HepG2 (cell line): ENCODE measurements around the gene CTPS2.

Experiments used
- CTCF ChIP-seq: sonication (generic); formaldehyde crosslinking; IDR thresholded peaks from 2 replicates; pipeline ENCODE4 v1.5.0; 2020; ENCODE audit warnings: mild to moderate bottlenecking, missing genetic modification reagents, moderate library complexity
- EP300 ChIP-seq, 3 experiments: sonication (generic) in 1 of 3; formaldehyde crosslinking in 1 of 3; IDR thresholded peaks; 2 replicates each; pipeline versions ENCODE4 v1.5.1 to v1.6.1; 2011 to 2020; ENCODE audit warnings: low read depth in 2 of 3, low read length in 2 of 3, borderline replicate concordance in 1 of 3, improper control_type of control experiment in 1 of 3, mild to moderate bottlenecking in 1 of 3, missing genetic modification reagents in 1 of 3, moderate library complexity in 1 of 3
- MAX ChIP-seq: IDR thresholded peaks from 2 replicates; pipeline ENCODE4 v1.6.1; 2012; ENCODE audit warnings: inconsistent platforms
- RAD21 ChIP-seq: fragments of 450-650 bp; formaldehyde crosslinking; IDR thresholded peaks from 2 replicates; pipeline ENCODE4 v1.5.0; 2020; ENCODE audit warnings: mild to moderate bottlenecking
- SP1 ChIP-seq, 2 experiments: fragments of 450-650 bp in 1 of 2; sonication (generic) in 1 of 2; formaldehyde crosslinking in 1 of 2; IDR thresholded peaks; 2 replicates each; pipeline versions ENCODE4 v1.4.0 to v1.6.1; 2016 to 2020; ENCODE audit warnings: missing genetic modification reagents in 1 of 2

GRCh38 chrX:16558489-16558888, 154.0 kb downstream of the CTPS2 start:
- no peak for TF ChIP-seq MAX
- TF ChIP-seq CTCF (CRISPR knock-in tag), result no peak
- no peak for TF ChIP-seq EP300 (IDR thresholded peaks at IDR 0.05; ENCODE audit: low read depth in 2 of 2, low read length in 2 of 2)
- TF ChIP-seq EP300 (CRISPR knock-in tag; IDR thresholded peaks at IDR 0.05; ENCODE audit: borderline replicate concordance), result no peak
- no peak for TF ChIP-seq SP1 (IDR thresholded peaks at IDR 0.05)
- TF ChIP-seq SP1 (CRISPR knock-in tag; IDR thresholded peaks at IDR 0.05), result no peak
- no peak for TF ChIP-seq RAD21 (CRISPR knock-in tag)
